DND-41 (cell line): ENCODE results near the gene PIGZ.

Experiments
- ATAC-seq: fragments of 200-7000 bp; cut with Tn5 transposase; 3 replicates; pipeline ENCODE4 v1.9.1; 2021; ENCODE audit warnings: low read depth; ENCODE audit not compliant: insufficient read depth
- DNase-seq: peaks from one replicate; pipeline ENCODE4 v3.0.0-alpha.2; 2020
- H2AFZ ChIP-seq: 2 replicates; pipeline ENCODE4 v1.6.0; 2012; ENCODE audit warnings: low read depth, low read length
- H3K27ac ChIP-seq: 2 replicates; pipeline ENCODE4 v1.5.1; 2012; ENCODE audit warnings: low read length, inconsistent platforms
- H3K27me3 ChIP-seq: fragments of 200-600 bp; sonication (generic); 2 replicates; pipeline ENCODE4 v1.6.0; 2012; ENCODE audit warnings: low read length, mild to moderate bottlenecking, inconsistent platforms; ENCODE audit not compliant: insufficient read depth, poor library complexity
- H3K36me3 ChIP-seq: 2 replicates; pipeline ENCODE4 v1.5.1; 2012; ENCODE audit warnings: low read length, inconsistent platforms; ENCODE audit not compliant: insufficient read depth
- H3K4me1 ChIP-seq: 2 replicates; pipeline ENCODE4 v1.5.1; 2012; ENCODE audit warnings: mild to moderate bottlenecking, low read length; ENCODE audit not compliant: insufficient read depth
- H3K4me2 ChIP-seq: 2 replicates; pipeline ENCODE4 v1.6.0; 2012; ENCODE audit warnings: mild to moderate bottlenecking, moderate library complexity, low read length, inconsistent platforms; ENCODE audit not compliant: insufficient read depth
- H3K4me3 ChIP-seq, 2 experiments: fragments of 200-600 bp in 1 of 2; shearing (Covaris generic) in 1 of 2; 2 replicates each; pipeline ENCODE4 v1.5.1; 2012 to 2016; ENCODE audit warnings: inconsistent platforms in 2 of 2, low read length in 2 of 2, mild to moderate bottlenecking in 2 of 2, low read depth in 1 of 2, moderate library complexity in 1 of 2
- H3K79me2 ChIP-seq: 2 replicates; pipeline ENCODE4 v1.6.0; 2012; ENCODE audit warnings: low read length, inconsistent platforms; ENCODE audit not compliant: insufficient read depth
- H3K9ac ChIP-seq: 2 replicates; pipeline ENCODE4 v1.6.0; 2012; ENCODE audit warnings: low read depth, mild to moderate bottlenecking, inconsistent platforms, low read length, moderate library complexity
- H3K9me3 ChIP-seq: 2 replicates; pipeline ENCODE4 v1.5.1; 2012; ENCODE audit warnings: low read length, moderate library complexity, mild to moderate bottlenecking, inconsistent platforms; ENCODE audit not compliant: insufficient read depth, severe bottlenecking
- H4K20me1 ChIP-seq: 2 replicates; pipeline ENCODE4 v1.6.0; 2012; ENCODE audit warnings: low read length; ENCODE audit not compliant: insufficient read depth
- CTCF ChIP-seq: IDR thresholded peaks from 2 replicates; pipeline ENCODE4 v1.5.1; 2012; ENCODE audit warnings: borderline replicate concordance, low read length, moderate library complexity, mild to moderate bottlenecking; ENCODE audit not compliant: poor library complexity, severe bottlenecking; ENCODE audit errors: extremely low read depth
- EZH2 ChIP-seq: IDR thresholded peaks from 3 replicates; pipeline ENCODE4 v1.6.1; 2012; ENCODE audit warnings: borderline replicate concordance, low read depth, mild to moderate bottlenecking, moderate library complexity, low read length, inconsistent platforms; ENCODE audit not compliant: severe bottlenecking

The PIGZ gene

GRCh38 chr3:197007953-197008352 is 39.3 kb upstream of the PIGZ start:
- H3K27ac ChIP-seq: no peak overlapping the region
- no peaks in the 10 kb centered on the region for H3K27me3 ChIP-seq
- peaks cover 12% of the 10 kb centered on the region for H3K4me1 ChIP-seq
- H3K9me3 ChIP-seq: no peaks in the 10 kb centered on the region
- no peaks in the 10 kb centered on the region for H3K36me3 ChIP-seq
- H3K4me3 ChIP-seq: no peak overlapping the region
- no peak for TF ChIP-seq EZH2
- no peak for TF ChIP-seq CTCF
- no peaks in the 10 kb centered on the region for H4K20me1 ChIP-seq
- ATAC-seq (no peak), DNase-seq (no peak)
- no peaks in the 10 kb centered on the region for H3K79me2 ChIP-seq
- H3K4me2 ChIP-seq: no peak overlapping the region
- H3K9ac ChIP-seq: no peak overlapping the region
- H2AFZ ChIP-seq: no peak overlapping the region

GRCh38 chr3:197007296-197007940 is 38.8 kb upstream of the PIGZ start:
- DNase-seq (no peak), ATAC-seq (no peak)
- Histone ChIP-seq H3K79me2 (no peaks in the 10 kb centered on the region), H2AFZ (no peak overlapping the region), H3K9me3 (no peaks in the 10 kb centered on the region), H3K4me1 (peaks cover 12% of the 10 kb centered on the region), H3K27me3 (no peaks in the 10 kb centered on the region), H3K27ac (no peak overlapping the region), H4K20me1 (no peaks in the 10 kb centered on the region), H3K4me2 (no peak overlapping the region), H3K9ac (no peak overlapping the region), H3K4me3 (no peak overlapping the region), H3K36me3 (no peaks in the 10 kb centered on the region)
- TF ChIP-seq EZH2: no peak
- no peak for TF ChIP-seq CTCF

- Histone ChIP-seq H3K4me1 (peaks cover 12% of the 10 kb centered on the region), H3K4me3 (no peak overlapping the region), H3K9ac (no peak overlapping the region), H4K20me1 (no peaks in the 10 kb centered on the region), H3K36me3 (no peaks in the 10 kb centered on the region), H3K9me3 (no peaks in the 10 kb centered on the region), H3K79me2 (no peaks in the 10 kb centered on the region), H3K27ac (no peak overlapping the region), H2AFZ (no peak overlapping the region), H3K27me3 (no peaks in the 10 kb centered on the region), H3K4me2 (no peak overlapping the region)
- TF ChIP-seq EZH2 (no peak), CTCF (no peak)
- DNase-seq (no peak), ATAC-seq (no peak)
These were observed 38.2 kb upstream of the PIGZ start for GRCh38 chr3:197006860-197007259.
